Measurements from ENCODE around the gene EDDM3A.

GRCh38 chr14:20746566-20746965 lies 879 bp downstream of the EDDM3A start:
- TF ChIP-seq, protein P1, sequence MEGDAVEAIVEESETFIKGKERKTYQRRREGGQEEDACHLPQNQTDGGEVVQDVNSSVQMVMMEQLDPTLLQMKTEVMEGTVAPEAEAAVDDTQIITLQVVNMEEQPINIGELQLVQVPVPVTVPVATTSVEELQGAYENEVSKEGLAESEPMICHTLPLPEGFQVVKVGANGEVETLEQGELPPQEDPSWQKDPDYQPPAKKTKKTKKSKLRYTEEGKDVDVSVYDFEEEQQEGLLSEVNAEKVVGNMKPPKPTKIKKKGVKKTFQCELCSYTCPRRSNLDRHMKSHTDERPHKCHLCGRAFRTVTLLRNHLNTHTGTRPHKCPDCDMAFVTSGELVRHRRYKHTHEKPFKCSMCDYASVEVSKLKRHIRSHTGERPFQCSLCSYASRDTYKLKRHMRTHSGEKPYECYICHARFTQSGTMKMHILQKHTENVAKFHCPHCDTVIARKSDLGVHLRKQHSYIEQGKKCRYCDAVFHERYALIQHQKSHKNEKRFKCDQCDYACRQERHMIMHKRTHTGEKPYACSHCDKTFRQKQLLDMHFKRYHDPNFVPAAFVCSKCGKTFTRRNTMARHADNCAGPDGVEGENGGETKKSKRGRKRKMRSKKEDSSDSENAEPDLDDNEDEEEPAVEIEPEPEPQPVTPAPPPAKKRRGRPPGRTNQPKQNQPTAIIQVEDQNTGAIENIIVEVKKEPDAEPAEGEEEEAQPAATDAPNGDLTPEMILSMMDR (conservative IDR thresholded peaks at IDR 0.05; ENCODE audit: low read length): no peak
- no peak for TF ChIP-seq EZH2phosphoT487 (IDR thresholded peaks at IDR 0.05; ENCODE audit: borderline replicate concordance)

All from Loucy (cell line).